SU-DHL-6 (cell line): ENCODE measurements around the gene NKX2-8.

Experiments
- H2AFZ ChIP-seq: fragments of 200-600 bp; sonication (generic); 2 replicates; pipeline ENCODE4 v1.6.1; 2014; ENCODE audit warnings: low read depth, mild to moderate bottlenecking, moderate library complexity, mixed read lengths, antibody characterized with exemption, low read length; ENCODE audit not compliant: severe bottlenecking
- H3F3A ChIP-seq: fragments of 200-600 bp; shearing (Covaris generic); 2 replicates; pipeline ENCODE4 v1.6.0; 2016; ENCODE audit warnings: antibody characterized with exemption, mild to moderate bottlenecking; ENCODE audit not compliant: insufficient read depth
- H3K27ac ChIP-seq: fragments of 200-600 bp; sonication (generic); 2 replicates; pipeline ENCODE4 v1.5.1; 2016; ENCODE audit warnings: low read depth, mild to moderate bottlenecking, low read length, moderate library complexity, mixed read lengths
- H3K27me3 ChIP-seq: fragments of 200-600 bp; sonication (generic), shearing (Covaris generic); 2 replicates; pipeline ENCODE4 v1.6.0; 2014; ENCODE audit warnings: mild to moderate bottlenecking, low read length
- H3K36me3 ChIP-seq: fragments of 200-600 bp; sonication (generic); 2 replicates; pipeline ENCODE4 v1.6.1; 2014; ENCODE audit warnings: mild to moderate bottlenecking, low read length, mixed read lengths
- H3K4me2 ChIP-seq: fragments of 300-600, 200-600 bp; shearing (Covaris generic), sonication (generic); 2 replicates; pipeline ENCODE4 v1.6.0; 2014; ENCODE audit warnings: low read length, low read depth, mild to moderate bottlenecking; ENCODE audit not compliant: poor library complexity, severe bottlenecking
- H3K4me3 ChIP-seq: fragments of 200-600 bp; sonication (generic); 2 replicates; pipeline ENCODE4 v1.5.1; 2014; ENCODE audit warnings: antibody characterized with exemption, low read length, mild to moderate bottlenecking, mixed read lengths; ENCODE audit not compliant: insufficient read depth, poor library complexity, severe bottlenecking
- H3K79me2 ChIP-seq: fragments of 200-600 bp; sonication (generic); 2 replicates; pipeline ENCODE4 v1.6.1; 2014; ENCODE audit warnings: mild to moderate bottlenecking, low read length, moderate library complexity; ENCODE audit not compliant: insufficient read depth
- H3K9ac ChIP-seq: fragments of 200-600 bp; sonication (generic); 2 replicates; pipeline ENCODE4 v1.7.0; 2014; ENCODE audit warnings: mild to moderate bottlenecking, low read length
- H3K9me2 ChIP-seq: fragments of 200-600 bp; sonication (generic); replicated peaks from 2 replicates; pipeline ENCODE4 v1.6.1; 2014; ENCODE audit warnings: low read length; ENCODE audit not compliant: insufficient read depth
- H3K9me3 ChIP-seq: fragments of 200-600 bp; sonication (generic); 2 replicates; pipeline ENCODE4 v1.6.1; 2014; ENCODE audit warnings: low read length, mixed read lengths; ENCODE audit not compliant: insufficient read depth
- H4K20me1 ChIP-seq: fragments of 200-600 bp; sonication (generic); 2 replicates; pipeline ENCODE4 v1.6.1; 2014; ENCODE audit warnings: low read depth, mild to moderate bottlenecking, antibody characterized with exemption, low read length, moderate library complexity, mixed read lengths
- CTCF ChIP-seq: fragments of 200-600 bp; sonication (generic); IDR thresholded peaks from one replicate; pipeline ENCODE4 v1.5.1; 2017; ENCODE audit warnings: antibody characterized with exemption, mild to moderate bottlenecking, low read length, moderate library complexity; ENCODE audit not compliant: insufficient read depth, poor library complexity, severe bottlenecking
- EZH2phosphoT487 ChIP-seq: fragments of 200-600 bp; sonication (generic), shearing (Covaris generic); conservative IDR thresholded peaks from 2 replicates; pipeline ENCODE4 v1.6.1; 2018; ENCODE audit warnings: mild to moderate bottlenecking, antibody characterized with exemption, low read length, moderate library complexity, mixed read lengths

NKX2-8 gene

DNA sequence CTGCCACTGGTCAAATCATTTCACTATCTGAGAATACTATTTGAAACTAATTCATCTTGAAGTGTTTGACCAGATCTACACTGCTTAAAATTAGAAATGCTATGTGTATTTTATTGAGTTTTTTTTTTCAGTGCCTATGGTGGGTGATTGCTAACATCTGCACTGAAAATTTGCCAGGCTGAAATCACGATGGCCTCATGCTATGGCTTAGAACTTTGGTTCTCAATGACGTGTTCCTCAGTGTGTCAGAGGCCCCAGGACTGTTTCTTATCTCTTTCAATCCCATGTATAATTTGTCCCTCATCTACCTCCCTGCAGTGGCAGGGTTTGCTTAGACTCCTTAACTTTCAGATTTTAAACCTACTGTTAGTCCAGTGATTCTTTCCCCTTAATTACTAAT is 36.2 kb upstream of the NKX2-8 start:
- no peak overlapping the region for H3K9ac ChIP-seq
- no peak overlapping the region for H3K4me2 ChIP-seq
- TF ChIP-seq EZH2phosphoT487 (no peak), CTCF (no peak)
- H3K9me3 ChIP-seq, result no peaks in the 10 kb centered on the region
- H4K20me1 ChIP-seq, result no peaks in the 10 kb centered on the region
- no peak overlapping the region for H3K4me3 ChIP-seq
- H3K9me2 ChIP-seq, result no peaks in the 10 kb centered on the region
- H3K27ac ChIP-seq, result no peak overlapping the region
- H3K27me3 ChIP-seq, result no peaks in the 10 kb centered on the region
- no peaks in the 10 kb centered on the region for H3K79me2 ChIP-seq
- no peaks in the 10 kb centered on the region for H3F3A ChIP-seq
- no peak overlapping the region for H2AFZ ChIP-seq
- no peaks in the 10 kb centered on the region for H3K36me3 ChIP-seq

DNA sequence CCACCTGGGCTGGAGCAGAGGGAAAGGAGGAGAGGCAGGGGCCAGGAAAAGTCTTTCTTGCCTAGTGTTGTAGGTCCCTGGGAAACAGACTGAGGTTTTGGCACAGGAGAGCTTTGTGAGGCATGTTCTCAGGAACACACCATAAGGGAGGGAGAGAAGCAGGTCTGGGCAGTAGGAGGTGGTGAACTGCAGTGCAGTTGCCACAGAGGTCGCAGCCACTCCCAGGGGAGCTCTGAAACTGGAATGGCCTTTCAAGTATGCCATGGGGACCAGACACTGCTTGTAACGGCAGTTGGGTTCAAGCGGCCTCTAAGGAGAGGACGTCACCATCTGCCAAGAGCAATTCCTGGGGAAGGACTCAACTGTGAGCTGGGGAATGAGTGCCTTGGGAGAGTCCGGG is 35.4 kb upstream of the NKX2-8 start:
- Histone ChIP-seq H3K4me2 (no peak overlapping the region), H3K4me3 (no peak overlapping the region), H3K27ac (no peak overlapping the region), H4K20me1 (no peaks in the 10 kb centered on the region), H2AFZ (no peak overlapping the region), H3K79me2 (no peaks in the 10 kb centered on the region), H3K36me3 (no peaks in the 10 kb centered on the region), H3K9me3 (no peaks in the 10 kb centered on the region), H3F3A (no peaks in the 10 kb centered on the region), H3K27me3 (no peaks in the 10 kb centered on the region), H3K9ac (no peak overlapping the region), H3K9me2 (no peaks in the 10 kb centered on the region)
- no peak for TF ChIP-seq EZH2phosphoT487
- no peak for TF ChIP-seq CTCF

- Histone ChIP-seq H3K27me3 (no peaks in the 10 kb centered on the region), H3K27ac (no peak overlapping the region), H3K9me2 (no peaks in the 10 kb centered on the region), H3K4me3 (no peak overlapping the region), H3K4me2 (no peak overlapping the region), H3K9me3 (no peaks in the 10 kb centered on the region), H2AFZ (no peak overlapping the region), H3K9ac (no peak overlapping the region), H4K20me1 (no peaks in the 10 kb centered on the region), H3K36me3 (no peaks in the 10 kb centered on the region), H3F3A (no peaks in the 10 kb centered on the region), H3K79me2 (no peaks in the 10 kb centered on the region)
- no peak for TF ChIP-seq CTCF
- TF ChIP-seq EZH2phosphoT487, result no peak
Observed at GRCh38 chr14:36605506-36605857, 23.1 kb upstream of the NKX2-8 start.

DNA sequence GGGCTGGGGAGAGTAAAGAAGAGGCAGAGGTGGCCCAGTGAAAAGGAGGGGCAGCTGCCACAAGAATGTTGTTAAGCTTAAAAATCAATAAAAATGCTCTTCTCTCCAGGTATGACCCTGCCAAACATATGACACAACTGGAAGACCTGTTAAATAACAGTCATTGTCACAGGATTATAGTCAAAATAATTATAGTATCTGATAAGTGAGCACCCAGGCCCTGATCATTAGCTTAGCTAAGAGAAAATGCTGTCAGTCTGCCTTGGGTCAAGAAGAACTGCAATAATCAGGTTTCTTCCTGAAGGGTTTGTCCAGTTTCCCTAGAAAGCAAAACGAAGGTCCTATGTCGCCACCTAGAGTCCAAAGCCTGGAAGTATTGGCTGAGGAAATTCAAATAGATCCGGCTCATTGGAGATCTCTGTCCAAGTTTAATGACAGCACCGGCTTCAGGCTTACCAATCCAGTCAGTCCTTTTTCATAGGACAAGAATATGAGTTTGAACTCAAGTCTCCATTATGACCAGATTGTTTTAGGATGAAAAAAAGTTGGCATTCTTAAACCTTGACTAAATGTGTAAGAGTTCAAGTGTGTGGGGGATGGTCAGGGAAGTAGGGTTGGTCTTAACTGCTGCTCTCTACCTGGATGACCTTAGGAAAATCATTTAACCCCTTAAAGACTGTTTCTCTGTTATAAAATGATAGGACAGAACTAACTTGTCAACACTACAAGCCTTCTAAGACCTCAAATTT is 22.5 kb upstream of the NKX2-8 start:
- TF ChIP-seq EZH2phosphoT487 (no peak), CTCF (peak; percentile 61)
- Histone ChIP-seq H3K4me3 (no peak overlapping the region), H3K9me3 (no peaks in the 10 kb centered on the region), H4K20me1 (no peaks in the 10 kb centered on the region), H3K4me2 (no peak overlapping the region), H3K9me2 (no peaks in the 10 kb centered on the region), H3K79me2 (no peaks in the 10 kb centered on the region), H2AFZ (no peak overlapping the region), H3K36me3 (no peaks in the 10 kb centered on the region), H3F3A (no peaks in the 10 kb centered on the region), H3K27me3 (no peaks in the 10 kb centered on the region), H3K27ac (no peak overlapping the region), H3K9ac (no peak overlapping the region)
